GM12801 (cell line): Measurements from ENCODE around the gene LTK.

ENCODE experiments used
- CTCF ChIP-seq: IDR thresholded peaks from one replicate; pipeline ENCODE4 v1.5.1; 2011; ENCODE audit warnings: control low read depth; ENCODE audit not compliant: insufficient read length; ENCODE audit errors: extremely low read depth

The LTK gene

GRCh38 chr15:41558400-41559238 is 45.0 kb upstream of the LTK start, which contains the start of gene TYRO3:
TYRO3 (plus strand) TSS chr15:41559212; CDS start chr15:41559258, 46 bp downstream.
- no peak for TF ChIP-seq CTCF

GRCh38 chr15:41557673-41558399 is 44.2 kb upstream of the LTK start:
- TF ChIP-seq CTCF: no peak

GRCh38 chr15:41556677-41557076 is 43.0 kb upstream of the LTK start:
- no peak for TF ChIP-seq CTCF

- no peak for TF ChIP-seq CTCF
These were observed 41.3 kb upstream of the LTK start for GRCh38 chr15:41554915-41555314.

GRCh38 chr15:41554343-41554742 is 40.7 kb upstream of the LTK start:
- no peak for TF ChIP-seq CTCF

- TF ChIP-seq CTCF: no peak
These were observed 40.1 kb upstream of the LTK start for GRCh38 chr15:41553731-41554130.

GRCh38 chr15:41550066-41550775 is 36.6 kb upstream of the LTK start:
- TF ChIP-seq CTCF: no peak
